GM19372 (cell line): Measurements from ENCODE around the gene FBN2.

Experiments
- ATAC-seq: cut with Tn5 transposase; IDR thresholded peaks from one replicate; pipeline ENCODE4 v1.9.1; 2021; ENCODE audit warnings: mild to moderate bottlenecking, low read depth, moderate library complexity; ENCODE audit not compliant: unreplicated experiment

The FBN2 gene

GRCh38 chr5:128264564-128265360 is 273.3 kb downstream of the FBN2 start:
- ATAC-seq = no peak

- ATAC-seq = no peak
Observed at GRCh38 chr5:128263357-128263756, 274.7 kb downstream of the FBN2 start.

DNA sequence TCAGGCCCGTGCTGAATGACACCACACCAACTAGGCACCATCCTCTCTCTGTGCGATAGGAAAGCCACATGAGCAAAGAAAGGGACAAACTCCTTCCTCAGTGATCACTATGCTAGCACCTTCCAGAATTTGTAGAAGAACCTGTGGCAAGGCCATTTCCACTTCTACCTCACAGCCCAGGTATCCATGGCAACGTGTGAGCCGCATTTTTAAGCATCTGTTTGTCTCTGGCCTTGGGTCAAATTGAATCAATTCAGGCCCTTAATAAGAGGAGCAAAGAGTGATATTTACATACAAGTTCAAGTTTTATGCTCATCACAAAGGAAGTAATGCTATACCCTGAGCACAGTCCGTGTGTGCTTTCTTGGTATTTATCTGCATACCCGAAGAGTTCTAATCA is 275.1 kb downstream of the FBN2 start:
- ATAC-seq = no peak

- ATAC-seq = no peak
Observed at GRCh38 chr5:128259607-128260021, 278.4 kb downstream of the FBN2 start.

- ATAC-seq = no peak
Observed at GRCh38 chr5:128258372-128258771, 279.7 kb downstream of the FBN2 start.

DNA sequence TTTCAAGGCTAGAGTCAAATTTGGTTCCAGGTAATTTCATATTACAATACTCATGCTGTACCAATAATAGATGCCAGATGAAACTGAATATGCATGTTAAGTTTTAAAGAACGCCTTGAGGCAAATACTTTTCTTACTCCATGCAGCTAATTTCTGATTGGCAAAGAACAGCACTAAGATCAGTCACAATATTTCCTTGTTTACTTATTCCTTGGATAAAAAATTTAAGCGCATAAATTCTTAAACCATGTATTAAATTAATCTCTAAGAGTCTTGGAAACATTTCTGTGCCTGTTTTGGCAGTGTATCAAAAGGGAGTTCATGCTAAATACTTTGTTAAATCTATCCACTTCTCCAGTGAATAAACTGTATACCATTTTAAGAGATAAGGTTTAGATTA is 281.0 kb downstream of the FBN2 start:
- ATAC-seq = no peak

GRCh38 chr5:128254789-128255188 is 283.3 kb downstream of the FBN2 start:
- no peak for ATAC-seq

DNA sequence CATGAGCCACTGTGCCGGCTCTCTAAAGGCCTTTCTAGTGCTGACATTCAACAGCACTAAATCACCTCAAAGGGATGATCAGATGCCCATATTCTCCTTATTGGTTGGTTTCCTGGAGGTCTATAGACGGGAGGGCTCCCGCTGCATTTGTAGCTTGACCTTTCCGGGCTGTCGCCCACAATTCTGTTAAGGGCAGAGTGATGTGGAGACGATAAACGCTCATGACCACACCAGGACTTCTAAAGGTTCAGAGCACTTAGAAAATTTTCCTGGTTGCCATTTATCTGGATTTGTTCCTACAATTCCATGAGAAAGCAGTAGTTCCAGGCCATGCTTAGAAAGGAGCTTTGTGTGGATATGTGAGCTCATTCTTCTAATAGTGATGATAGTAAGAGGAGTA is 284.2 kb downstream of the FBN2 start:
- no peak for ATAC-seq

GRCh38 chr5:128253161-128253560 is 284.9 kb downstream of the FBN2 start:
- no peak for ATAC-seq

DNA sequence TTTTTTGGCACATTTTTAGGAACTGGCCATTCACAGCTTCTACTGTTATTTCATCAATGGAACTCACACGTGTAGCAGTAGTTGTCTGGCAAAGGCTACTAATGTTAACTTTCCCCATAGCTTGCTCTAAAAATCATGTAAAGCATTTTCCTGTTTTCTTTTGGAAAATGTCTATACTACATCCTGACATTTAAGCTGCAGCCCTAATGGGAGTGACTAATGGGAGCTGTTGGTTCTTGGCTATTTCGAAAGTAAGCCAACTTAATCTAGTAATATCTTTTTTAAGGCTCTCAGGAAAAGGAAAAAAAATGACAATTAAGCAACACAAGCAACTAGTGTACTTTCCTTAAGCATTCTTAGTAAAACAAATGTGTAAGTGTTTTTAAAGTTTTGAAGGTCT is 285.3 kb downstream of the FBN2 start:
- no peak for ATAC-seq

DNA sequence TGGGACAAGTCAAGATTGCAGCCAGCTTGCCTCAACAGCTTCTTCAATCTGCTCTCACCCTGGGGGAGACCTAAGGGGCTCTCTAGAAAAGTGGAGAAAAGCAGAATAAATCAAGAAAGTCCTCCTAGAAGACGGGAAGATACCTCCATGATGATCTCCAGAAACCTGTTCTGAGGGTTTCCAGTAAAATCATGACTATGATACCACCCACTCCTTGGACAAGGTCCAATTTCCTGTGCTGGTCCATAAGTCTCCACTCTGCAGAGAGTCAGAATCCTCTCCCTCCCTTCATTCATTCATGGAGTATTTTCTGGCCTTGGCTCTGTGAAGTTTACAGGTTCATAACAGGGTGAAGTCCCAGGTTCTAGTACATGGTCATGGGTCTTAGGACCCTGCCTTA is 285.8 kb downstream of the FBN2 start:
- ATAC-seq = no peak

GRCh38 chr5:128245974-128246373 is 292.1 kb downstream of the FBN2 start:
- ATAC-seq = no peak

- no peak for ATAC-seq
Observed at GRCh38 chr5:128243958-128244582, 294.0 kb downstream of the FBN2 start.

GRCh38 chr5:128241051-128241695 is 296.9 kb downstream of the FBN2 start:
- ATAC-seq = no peak

DNA sequence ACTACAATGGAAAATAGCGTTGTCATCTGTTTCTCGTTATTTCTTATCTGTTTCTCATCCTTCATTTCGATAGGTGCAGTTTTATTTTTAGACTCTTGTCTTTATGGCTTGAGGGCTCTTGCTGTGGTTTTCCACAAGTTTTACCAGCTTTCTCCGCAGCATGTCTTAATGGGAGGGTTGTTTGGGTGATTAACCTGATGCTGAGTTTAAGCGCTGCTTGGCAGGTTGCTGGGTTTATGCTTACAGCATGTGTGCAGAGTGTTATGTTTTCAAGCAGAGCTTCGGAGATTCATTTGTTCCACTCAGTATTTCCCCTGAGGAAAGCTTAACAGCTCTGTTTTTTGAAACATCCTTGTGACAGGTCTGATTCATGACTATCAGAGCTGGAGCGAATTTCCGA is 300.5 kb downstream of the FBN2 start:
- no peak for ATAC-seq

- ATAC-seq = no peak
Observed at GRCh38 chr5:128237000-128237399, 301.0 kb downstream of the FBN2 start.

DNA sequence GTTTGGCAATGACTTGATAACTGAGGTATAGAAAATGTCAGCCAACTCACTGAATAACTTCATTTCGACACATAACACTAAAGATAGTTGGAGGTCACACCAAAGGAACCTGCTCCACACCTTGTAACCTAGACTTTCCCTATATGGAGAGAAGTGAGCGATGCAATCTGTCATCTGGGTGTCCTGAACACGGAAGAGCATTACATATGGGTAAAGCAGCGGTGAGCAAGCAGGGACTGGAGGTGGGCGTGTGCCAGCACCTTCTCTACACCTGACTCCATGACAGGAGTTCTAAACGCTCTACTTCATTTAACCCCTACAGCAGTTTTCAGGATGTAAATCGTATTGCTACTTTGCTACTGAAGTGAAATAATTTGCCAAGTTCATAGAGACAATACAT is 301.7 kb downstream of the FBN2 start:
- ATAC-seq = no peak

GRCh38 chr5:128234928-128235641 is 303.0 kb downstream of the FBN2 start:
- no peak for ATAC-seq

GRCh38 chr5:128228521-128228920 is 309.5 kb downstream of the FBN2 start:
- ATAC-seq = no peak

GRCh38 chr5:128228008-128228407 is 310.0 kb downstream of the FBN2 start:
- no peak for ATAC-seq
